Measurements from ENCODE around the gene PAQR9. TPM values are rescaled to one million over a fixed set of nuclear protein-coding genes. Genes with fewer than 3 reads are reported as not detected.

PAQR9 gene
- total RNA-seq, 4 donors from 2014 or later: 0.14 TPM; not detected in 3

- H3K27me3 ChIP-seq: no peaks in the 10 kb centered on the region
- no peaks in the 10 kb centered on the region for H3K9me3 ChIP-seq
- intact Hi-C loops (cut with DNase I; ENCODE audit: low total_unique reads): loop anchor here (10.0 kb wide), 1 partner anchor 405 kb away; the partner anchor contains the start of gene PLS1
- TF ChIP-seq, protein P1, sequence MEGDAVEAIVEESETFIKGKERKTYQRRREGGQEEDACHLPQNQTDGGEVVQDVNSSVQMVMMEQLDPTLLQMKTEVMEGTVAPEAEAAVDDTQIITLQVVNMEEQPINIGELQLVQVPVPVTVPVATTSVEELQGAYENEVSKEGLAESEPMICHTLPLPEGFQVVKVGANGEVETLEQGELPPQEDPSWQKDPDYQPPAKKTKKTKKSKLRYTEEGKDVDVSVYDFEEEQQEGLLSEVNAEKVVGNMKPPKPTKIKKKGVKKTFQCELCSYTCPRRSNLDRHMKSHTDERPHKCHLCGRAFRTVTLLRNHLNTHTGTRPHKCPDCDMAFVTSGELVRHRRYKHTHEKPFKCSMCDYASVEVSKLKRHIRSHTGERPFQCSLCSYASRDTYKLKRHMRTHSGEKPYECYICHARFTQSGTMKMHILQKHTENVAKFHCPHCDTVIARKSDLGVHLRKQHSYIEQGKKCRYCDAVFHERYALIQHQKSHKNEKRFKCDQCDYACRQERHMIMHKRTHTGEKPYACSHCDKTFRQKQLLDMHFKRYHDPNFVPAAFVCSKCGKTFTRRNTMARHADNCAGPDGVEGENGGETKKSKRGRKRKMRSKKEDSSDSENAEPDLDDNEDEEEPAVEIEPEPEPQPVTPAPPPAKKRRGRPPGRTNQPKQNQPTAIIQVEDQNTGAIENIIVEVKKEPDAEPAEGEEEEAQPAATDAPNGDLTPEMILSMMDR (IDR thresholded peaks at IDR 0.05): no peak
- TF ChIP-seq POLR2A (IDR thresholded peaks at IDR 0.05): no peak
- H3K4me3 ChIP-seq: no peak overlapping the region
- peak overlapping the region in 1 of 2 donors; percentile 89 for H3K27ac ChIP-seq
- H3K36me3 ChIP-seq: no peaks in the 10 kb centered on the region
- no peak for DNase-seq
- H3K4me1 ChIP-seq: peaks cover 5 to 7% of the 10 kb centered on the region in 2 donors
Observed at GRCh38 chr3:142999881-143000280, 36.4 kb upstream of the PAQR9 start.

DNA sequence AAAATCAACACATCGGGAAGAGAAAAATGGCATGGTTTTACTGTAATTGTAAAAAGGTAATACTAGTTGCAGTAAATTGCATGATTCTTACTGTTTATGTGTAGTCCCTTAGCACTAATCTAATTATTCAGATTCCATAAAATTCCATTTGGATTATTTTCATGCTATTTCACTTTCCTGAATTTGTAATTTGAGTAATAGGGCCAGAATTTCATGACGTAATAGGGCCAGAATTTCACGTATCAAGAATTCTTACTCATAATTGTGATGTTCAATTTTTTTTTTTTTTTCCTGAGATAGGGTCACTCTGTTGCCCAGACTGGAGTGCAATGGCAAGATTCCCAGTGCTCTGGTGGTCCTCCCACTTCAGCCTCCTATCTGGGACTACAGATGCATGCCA is 35.0 kb upstream of the PAQR9 start:
- intact Hi-C loops (cut with DNase I; ENCODE audit: low total_unique reads): loop anchor here (10.0 kb wide), 1 partner anchor 404 kb away; the partner anchor contains the start of gene PLS1
- no peak overlapping the region for H3K4me3 ChIP-seq
- H3K27ac ChIP-seq: no peak overlapping the region
- no peaks in the 10 kb centered on the region for H3K36me3 ChIP-seq
- no peaks in the 10 kb centered on the region for H3K9me3 ChIP-seq
- peaks cover 3 to 5% of the 10 kb centered on the region in 2 donors for H3K4me1 ChIP-seq
- no peak for DNase-seq
- no peak for TF ChIP-seq POLR2A (IDR thresholded peaks at IDR 0.05)
- TF ChIP-seq, protein P1 (IDR thresholded peaks at IDR 0.05): no peak
- no peaks in the 10 kb centered on the region for H3K27me3 ChIP-seq

GRCh38 chr3:142997330-142997729 is 33.9 kb upstream of the PAQR9 start:
- no peaks in the 10 kb centered on the region for H3K9me3 ChIP-seq
- no peak for DNase-seq
- no peak overlapping the region for H3K4me3 ChIP-seq
- TF ChIP-seq POLR2A (IDR thresholded peaks at IDR 0.05): no peak
- TF ChIP-seq, protein P1 (IDR thresholded peaks at IDR 0.05): no peak
- H3K27me3 ChIP-seq: no peaks in the 10 kb centered on the region
- H3K27ac ChIP-seq: no peak overlapping the region
- peaks cover 3 to 5% of the 10 kb centered on the region in 2 donors for H3K4me1 ChIP-seq
- H3K36me3 ChIP-seq: no peaks in the 10 kb centered on the region
- intact Hi-C loops (cut with DNase I; ENCODE audit: low total_unique reads): loop anchor here (10.0 kb wide), 1 partner anchor 403 kb away; the partner anchor contains the start of gene PLS1

- DNase-seq: peak; percentile 39 to 43
- Histone ChIP-seq H3K36me3 (no peaks in the 10 kb centered on the region), H3K27ac (no peak overlapping the region), H3K9me3 (no peaks in the 10 kb centered on the region), H3K4me3 (no peak overlapping the region), H3K27me3 (no peaks in the 10 kb centered on the region), H3K4me1 (no peaks in the 10 kb centered on the region)
- no peak for TF ChIP-seq POLR2A (IDR thresholded peaks at IDR 0.05)
- TF ChIP-seq, protein P1 (IDR thresholded peaks at IDR 0.05): peak; percentile 45 to 63 (median 52)
- intact Hi-C loops (cut with DNase I; ENCODE audit: low total_unique reads): loop anchor here (10.0 kb wide), 1 partner anchor 399 kb away; the partner anchor contains the start of gene PLS1
Observed at GRCh38 chr3:142993958-142994442, 30.5 kb upstream of the PAQR9 start.

DNA sequence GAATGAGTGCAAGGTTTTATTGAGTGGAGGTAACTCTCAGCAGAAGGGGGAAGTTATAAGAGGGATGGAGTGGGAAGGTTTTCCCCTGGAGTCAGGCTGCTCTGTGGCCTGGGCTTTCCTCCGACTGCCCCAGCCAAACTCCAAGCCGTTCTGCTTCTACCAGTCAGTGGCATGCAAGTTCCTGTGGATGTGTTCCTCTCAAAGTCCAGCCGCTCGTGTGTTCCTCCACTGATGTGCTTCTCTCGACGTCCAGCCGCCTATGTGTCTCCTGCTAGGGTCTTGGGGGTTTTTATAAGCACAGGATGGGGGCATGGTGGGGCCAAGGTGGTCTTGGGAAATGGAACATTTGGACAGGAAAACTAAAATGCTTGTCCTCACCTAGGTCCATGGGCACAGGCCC is 28.8 kb upstream of the PAQR9 start:
- H3K27ac ChIP-seq: no peak overlapping the region
- no peaks in the 10 kb centered on the region for H3K27me3 ChIP-seq
- no peak for TF ChIP-seq POLR2A (IDR thresholded peaks at IDR 0.05)
- TF ChIP-seq, protein P1 (IDR thresholded peaks at IDR 0.05): no peak
- no peaks in the 10 kb centered on the region for H3K4me1 ChIP-seq
- no peaks in the 10 kb centered on the region for H3K9me3 ChIP-seq
- H3K36me3 ChIP-seq: no peaks in the 10 kb centered on the region
- intact Hi-C loops (cut with DNase I; ENCODE audit: low total_unique reads): loop anchor here (10.0 kb wide), 1 partner anchor 398 kb away; the partner anchor contains the start of gene PLS1
- no peak for DNase-seq
- no peak overlapping the region for H3K4me3 ChIP-seq

Data from uterus (tissue), 4 donors.